ENCODE data around the gene KRT74.

DNA sequence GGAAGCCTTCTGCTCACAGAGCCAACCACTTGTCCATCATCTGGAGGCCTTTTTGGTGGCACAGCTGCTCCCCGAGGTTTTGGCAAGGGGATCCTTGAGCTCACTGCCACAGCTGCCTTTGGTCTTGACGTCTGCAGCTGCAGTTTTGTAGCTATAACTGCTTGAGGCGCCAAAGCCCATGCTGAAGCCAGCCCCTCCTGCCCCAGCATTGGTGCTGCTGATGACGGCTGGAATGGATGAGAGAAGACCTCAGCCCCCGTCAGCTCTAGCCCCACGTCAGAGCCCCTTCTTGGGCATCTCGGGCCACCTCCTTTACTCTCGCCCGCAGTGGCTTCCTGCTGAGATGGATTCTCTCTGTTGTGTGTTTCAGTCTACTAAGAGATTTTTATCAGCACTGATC is 12.3 kb upstream of the KRT74 start:
- no peak for TF ChIP-seq EZH2 (IDR thresholded peaks at IDR 0.05)
- TF ChIP-seq POLR2AphosphoS5 (IDR thresholded peaks at IDR 0.05; ENCODE audit: borderline replicate concordance, low read depth, low read length), result no peak

All from SK-N-MC (cell line).